Endometrium (tissue), 2 donors: ENCODE data around the gene SLC25A51.
"Not testable (repeated sequence)": the region's sequence is repeated elsewhere in the genome, so short reads cannot be mapped to it uniquely, and the experiment has no call there.

Experiments
- FAIRE-seq: peaks from 2 replicates; lab custom pipeline; 2012; peaks lifted over from hg19 to GRCh38; lab: Jason Lieb, UNC
- donor health status: control.
- donor health status: control.

The SLC25A51 gene

DNA sequence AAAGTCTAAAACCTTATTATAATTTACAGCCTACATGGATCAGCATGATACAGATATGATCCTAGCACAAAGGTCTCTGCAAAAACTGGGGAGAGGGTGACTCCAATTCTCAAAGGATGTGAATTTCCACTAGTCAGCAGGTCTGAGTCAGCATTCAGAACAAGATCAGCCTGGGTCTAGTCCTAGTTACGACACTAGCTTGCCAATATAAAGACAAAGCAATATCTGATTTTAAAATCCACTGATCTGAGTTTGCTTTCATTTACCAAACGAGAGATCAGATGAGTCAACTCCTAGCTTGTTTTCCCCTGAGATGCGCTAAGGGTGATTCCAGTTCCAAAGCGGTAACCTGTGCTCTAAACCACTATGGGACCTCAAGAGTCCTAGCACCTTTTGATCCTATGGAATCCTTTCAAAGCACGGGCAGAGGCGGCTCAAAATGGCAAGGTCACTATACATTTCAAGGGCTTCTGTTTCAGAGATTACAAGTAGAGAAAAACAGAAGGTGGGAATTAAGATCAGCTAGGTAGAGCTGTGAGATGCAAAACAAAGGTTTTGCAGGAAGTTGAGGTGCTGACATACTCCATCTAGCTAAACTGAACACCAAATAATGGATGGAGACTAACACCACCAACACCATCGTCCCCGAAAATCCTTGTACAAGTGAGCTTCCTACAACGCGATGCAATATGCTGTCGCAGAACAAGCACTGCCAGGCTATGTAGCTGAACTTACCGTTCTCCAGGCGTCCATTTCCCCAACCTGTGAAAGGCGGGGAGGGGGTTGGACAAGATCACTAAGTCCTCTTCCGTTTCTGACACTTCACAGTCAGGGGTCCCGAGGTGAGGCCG, 906 bp downstream of the SLC25A51 start:
- no peak for FAIRE-seq

DNA sequence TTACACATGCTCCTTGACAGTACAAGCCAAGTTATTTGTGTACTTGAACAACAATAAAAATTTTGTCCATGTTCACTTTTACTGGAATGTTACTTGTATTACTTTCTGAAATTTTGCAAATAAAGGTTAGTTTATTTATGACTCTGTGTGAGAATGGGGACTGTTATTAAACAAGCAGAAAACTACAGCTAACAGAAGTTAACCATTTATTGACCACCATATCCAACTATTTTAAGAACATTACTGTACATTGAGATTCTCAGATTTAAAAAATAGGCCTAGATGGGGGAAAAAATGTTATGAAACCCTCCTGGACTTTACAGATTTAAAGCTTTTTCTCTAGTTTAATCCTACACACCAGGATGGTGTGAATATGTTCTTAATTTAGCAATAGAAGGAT, 1.8 kb downstream of the SLC25A51 start:
- no peak for FAIRE-seq

DNA sequence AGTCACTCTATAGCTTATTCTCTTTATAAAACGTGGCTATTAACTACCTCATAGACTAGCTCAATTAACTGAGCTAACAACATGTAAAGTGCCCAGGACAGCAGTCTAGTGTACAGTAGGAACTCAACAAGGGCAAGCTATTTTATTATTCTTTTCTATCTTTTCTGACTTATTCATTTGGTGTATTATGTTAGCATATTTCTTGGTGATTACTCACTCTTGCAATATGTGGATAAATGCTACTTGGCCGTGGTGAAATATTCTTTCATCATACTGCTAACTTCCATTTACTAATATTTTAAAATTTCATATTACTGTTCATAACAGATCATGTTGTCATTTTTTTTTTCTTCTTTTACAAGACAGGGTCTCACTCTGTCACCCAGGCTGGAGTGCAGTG, 4.9 kb downstream of the SLC25A51 start:
- FAIRE-seq: no peak

DNA sequence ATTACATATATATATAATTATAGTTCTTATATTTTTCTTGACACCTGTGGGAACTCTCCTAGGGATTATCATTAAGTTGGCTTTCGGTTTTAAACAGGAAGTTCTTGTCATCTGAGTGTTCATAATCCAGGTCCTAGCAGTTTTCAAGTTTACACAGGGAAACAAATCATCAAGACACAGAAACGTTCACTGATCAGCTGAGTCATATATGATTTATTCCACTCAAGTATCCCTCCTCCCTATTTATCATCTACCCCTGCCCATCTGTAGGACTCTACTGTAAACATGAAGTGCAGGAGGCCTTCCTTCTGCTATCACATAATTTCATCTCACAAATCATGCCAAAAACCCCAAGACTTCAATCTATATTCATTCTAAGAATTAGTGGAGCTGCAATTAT, 6.3 kb downstream of the SLC25A51 start:
- no peak for FAIRE-seq

DNA sequence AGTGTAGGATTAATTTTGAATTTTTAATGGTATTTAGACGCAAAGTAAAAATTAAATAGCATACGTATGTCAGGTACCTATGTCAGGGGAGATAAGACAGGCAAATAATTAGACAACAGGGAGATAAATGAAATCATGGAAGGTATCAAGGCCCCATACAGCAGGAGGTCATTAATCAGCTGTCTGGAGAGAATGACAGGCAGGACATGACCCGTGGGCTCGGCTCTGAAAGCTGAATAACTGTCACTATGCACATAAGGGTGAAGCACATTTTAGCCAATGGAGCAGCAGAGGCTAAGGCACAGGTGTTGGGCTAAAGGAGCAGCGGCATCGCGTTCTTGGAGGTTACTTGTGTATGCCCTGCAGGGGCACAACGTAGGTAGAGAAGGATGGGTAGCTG, 11.9 kb downstream of the SLC25A51 start:
- FAIRE-seq: no peak

DNA sequence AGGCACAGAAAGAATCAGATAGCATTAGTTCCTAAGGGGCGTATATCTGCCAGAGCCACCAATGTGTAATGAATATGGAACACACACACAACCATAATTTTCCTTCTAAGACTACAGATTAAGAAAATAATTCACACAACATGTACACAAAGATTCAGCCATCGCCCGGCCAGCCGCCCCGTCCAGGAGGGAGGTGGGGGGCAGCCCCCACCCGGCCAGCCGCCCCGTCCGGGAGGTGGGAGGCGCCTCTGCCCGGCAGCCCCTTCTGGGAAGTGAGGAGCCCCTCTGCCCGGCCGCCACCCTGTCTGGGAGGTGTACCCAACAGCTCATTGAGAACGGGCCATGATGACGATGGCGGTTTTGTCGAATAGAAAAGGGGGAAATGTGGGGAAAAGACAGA, 12.9 kb downstream of the SLC25A51 start:
- not testable (repeated sequence) for FAIRE-seq

DNA sequence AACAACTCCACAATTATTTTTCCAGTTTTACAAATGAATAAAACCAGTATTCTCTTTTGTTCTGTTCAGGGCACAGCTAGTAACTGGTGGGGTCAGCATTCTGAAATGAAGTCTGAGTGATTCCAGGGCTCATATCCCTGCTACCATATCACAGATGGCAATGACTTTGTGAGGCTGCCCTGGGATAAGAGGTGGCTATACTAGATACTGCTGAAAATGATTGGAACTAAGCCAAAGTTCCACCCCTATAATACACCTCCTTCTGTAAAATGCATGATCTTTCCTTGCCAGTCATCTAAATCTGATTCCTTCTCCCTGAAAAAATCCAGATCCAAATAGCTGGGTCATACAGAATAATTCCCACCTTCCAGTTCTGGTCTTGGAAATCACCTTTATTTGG, 14.4 kb downstream of the SLC25A51 start:
- FAIRE-seq: no peak

DNA sequence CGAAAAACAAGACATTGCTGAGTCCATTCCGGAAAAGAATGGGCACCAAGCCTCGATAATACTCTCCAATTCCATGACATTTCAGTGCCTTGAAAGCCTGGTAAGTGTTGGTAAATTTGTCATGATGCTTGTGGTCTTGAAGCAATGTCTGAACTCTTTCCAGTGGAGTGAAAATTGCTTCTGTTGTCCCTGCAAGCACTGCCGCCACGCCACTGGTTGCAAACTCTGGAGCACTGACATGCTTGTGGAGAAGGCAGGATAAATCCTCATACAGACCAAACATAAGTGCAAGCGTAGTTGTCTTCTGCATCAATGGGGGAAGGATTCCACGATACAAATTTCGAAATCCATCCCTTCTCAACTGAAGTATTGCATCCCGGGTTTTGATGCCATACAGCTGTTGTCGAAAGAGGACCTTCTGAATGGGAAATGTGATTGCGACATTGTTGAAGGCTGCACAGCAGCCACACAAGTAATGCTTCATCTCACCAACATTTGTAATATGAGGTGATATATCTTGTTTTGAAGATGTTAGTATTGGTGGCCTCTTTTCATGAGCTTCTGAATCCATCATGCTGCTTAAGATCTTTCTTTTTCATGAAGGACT, 15.8 kb downstream of the SLC25A51 start:
- FAIRE-seq: not testable (repeated sequence)

DNA sequence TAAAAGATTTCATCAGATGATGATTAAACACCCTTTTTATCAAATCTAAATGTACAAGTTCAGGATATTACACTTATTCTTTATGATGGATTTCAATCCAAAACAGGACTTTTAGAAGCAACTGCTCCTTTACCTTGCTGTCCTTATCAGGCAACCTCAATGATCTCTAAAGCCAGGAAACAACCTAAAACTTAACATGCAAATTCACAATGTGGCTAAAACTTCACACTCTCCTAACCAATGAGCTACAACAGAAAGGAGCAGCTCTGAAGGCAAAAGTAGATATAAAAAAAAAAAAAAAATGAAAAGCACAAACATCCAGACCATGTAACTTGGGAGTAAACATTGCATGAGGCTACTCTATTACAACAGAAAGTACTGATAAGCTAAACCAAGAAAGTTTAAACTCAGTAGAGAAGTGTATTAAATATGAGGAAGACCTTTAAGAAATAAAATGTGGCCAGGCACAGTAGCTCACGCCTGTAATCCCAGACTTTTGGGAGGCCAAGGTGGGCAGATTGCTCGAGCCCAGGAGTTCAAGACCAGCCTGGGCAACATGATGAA, 22.9 kb downstream of the SLC25A51 start:
- no peak for FAIRE-seq

DNA sequence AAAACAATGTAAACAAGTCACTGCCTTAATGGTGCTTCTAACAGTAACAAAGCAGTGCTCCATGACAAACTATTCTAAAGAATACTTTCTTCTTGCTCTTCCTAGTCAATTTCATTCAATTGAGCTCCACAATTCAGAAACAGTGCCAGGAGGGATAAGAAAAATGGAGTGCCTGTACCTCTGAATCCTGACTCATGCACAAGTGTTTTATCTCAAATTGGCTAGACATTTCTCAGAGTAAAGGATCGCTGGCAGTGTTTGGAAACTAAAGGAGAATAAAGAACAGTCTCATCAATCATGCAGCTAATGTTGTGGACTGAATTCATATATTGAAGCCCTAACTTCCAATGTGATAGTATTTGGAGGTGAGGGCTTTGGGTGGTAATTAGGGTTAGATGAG, 27.6 kb downstream of the SLC25A51 start:
- no peak for FAIRE-seq

DNA sequence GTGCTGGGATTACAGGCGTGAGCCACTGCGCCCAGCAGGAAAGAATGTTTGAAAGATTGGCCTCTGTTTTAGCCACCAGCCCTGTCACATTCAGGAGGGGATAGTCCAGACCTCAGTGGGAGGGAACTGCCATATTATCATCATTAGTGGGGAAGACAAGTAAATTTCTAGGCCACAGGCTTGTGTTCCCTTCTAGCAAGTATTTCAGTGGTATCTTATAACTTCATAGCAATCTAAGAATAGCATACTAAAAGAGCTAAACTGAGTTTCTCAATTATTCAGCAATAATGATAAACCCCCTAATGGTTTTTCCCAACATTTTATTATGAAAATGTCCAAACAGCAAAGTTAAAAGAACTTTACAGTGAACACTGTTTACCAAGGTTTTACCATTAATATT, 30.0 kb downstream of the SLC25A51 start:
- no peak for FAIRE-seq

DNA sequence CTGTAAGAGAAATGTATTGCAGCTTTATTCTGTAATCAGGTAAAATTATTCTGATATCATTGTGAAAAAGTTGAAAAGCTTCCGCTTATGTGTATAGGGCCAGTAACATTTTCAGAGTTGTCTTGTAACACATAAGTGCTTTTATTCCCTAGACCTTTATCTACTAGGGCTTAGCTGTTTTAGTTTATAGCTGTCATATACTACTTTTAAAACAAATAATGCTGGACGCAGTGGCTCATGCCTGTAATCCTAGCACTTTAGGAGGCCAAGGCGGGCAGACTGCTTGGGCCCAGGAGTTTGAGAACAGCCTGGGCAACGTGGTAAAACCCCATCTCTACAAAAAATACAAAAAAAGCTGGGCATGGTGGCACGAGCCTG, 33.1 kb downstream of the SLC25A51 start:
- FAIRE-seq: no peak

DNA sequence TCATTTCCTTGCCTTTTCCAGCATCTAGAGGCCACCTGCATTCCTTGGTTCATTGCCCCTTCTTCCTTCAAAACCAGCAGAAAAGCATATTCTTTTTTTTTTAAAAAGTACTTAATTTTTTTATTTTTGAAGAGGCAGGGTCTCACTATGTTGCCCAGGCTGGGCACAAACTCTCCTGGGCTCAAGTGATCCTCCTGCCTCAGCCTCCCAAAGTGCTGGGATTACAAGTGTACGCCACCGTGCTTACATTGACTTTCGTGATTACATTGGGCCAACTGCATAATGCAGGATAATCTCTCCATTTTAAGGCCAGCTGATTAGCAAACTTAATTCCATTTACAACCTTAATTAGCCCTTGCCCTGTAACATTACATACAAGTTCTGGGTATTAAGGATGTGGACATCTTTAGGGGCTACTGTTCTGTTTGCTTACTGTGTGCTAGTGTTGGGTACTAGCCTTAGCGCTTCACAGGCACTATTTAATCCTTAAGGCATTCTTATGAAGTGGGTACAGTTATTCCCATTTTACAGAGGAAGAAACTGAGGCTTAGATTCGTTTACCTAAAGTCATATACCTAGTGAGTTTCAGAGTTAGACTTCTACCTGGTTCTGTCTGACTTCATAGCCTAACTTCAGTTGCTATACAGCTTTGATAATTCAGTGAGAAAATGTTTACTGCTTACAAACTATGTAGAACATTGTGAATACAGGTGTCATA, 33.7 kb downstream of the SLC25A51 start:
- no peak for FAIRE-seq

DNA sequence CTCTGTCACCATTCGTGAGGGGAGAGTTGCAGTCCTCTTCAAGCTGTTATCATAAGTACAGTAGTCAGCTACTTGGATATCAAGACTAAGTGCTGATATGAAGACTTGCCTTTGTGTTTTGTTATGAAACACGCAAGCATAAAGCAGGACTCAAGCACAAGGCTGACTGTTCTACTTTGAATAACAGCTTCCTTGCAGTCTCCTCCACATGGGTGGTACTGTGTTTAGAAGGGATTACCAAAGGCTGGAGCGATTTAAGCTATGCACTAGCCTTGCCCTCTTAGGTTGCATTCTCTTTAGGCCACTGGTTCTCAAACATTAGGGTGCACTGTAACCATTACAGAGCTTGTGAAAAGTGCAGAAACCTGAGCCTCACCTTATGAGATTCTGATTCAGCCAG, 41.4 kb downstream of the SLC25A51 start:
- FAIRE-seq: no peak

DNA sequence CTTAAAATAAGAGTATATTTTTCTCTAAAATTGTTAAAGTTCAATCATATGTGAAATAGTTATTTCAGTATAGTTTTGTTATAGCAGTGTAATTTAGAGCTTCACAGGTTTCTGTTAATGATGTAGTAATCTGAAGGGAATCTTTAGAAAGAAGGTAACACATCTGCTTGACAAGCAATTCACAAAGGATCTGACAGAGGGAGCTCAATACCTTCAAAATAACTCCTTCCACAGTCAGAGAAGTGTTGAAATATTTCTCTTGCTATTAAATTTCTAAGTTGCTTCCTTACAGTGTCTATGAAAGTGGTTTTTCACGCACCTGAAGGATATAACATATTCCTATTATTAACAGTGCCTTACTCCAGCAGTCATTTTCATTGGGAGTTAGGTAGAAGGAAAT, 44.9 kb downstream of the SLC25A51 start:
- FAIRE-seq: no peak

DNA sequence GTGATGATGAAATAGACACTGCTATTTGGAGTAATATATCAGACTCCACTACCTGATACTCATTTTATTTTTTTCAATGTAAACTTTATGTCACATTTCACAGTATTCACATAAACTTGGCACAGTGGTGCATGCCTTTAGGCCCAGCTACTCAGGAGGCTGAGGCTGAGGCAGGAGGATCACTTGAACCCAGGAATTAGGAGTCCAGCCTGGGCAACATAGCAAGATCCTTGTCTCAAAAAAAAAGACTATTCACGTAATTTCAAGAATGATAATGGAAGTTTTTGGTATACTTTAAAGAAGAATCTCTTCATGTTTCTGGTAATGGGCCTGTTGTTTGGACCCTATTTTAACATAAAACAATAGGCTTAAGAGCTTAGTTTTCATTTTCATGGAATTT, 47.4 kb downstream of the SLC25A51 start:
- no peak for FAIRE-seq

DNA sequence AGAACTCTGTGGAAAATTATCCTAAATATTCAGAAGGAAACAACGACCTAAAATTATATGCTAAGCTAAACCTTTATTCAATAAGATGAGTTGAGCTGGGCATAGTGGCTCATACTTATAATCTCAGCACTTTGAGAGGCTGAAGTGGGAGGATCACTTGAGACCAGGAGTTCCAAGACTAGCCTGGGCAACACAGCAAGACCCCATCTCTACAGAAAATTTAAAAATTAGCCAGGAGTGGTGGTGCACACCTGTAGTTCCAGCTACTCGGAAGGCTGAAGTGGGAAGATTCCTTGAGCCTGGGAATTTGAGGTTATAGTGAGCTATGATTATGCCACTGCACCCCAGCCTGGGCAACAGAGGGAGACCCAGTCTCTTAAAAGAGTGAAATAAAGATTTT, 51.7 kb downstream of the SLC25A51 start:
- FAIRE-seq: no peak

DNA sequence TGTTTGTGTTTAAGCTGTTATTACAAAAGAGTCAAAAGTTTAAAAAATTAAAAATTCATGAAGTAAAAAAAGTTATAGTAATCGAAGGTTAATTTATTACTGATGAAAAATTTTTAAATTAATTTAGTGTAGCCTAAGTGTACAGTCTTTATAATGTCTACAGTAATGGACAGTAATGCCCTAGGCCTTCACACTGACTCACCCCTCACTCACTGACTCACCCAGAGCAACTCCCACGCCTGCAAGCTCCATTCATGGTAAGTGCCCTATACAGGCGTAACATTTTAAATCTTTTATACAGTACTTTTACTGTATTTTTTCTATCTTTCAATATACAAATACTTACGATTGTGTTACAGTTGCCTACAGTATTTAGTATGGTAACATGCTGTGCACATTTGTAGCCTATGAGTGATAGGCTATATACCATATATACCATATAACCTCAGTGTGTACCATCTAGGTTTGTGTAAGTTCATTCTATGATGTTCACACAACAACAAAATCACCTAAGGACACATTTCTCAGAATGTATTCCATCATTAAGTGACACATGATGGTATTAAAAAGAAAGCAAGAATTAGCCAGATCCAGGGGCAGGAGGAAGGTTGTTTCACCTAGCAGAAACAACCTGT, 63.2 kb downstream of the SLC25A51 start:
- peak; percentile 80 for FAIRE-seq

DNA sequence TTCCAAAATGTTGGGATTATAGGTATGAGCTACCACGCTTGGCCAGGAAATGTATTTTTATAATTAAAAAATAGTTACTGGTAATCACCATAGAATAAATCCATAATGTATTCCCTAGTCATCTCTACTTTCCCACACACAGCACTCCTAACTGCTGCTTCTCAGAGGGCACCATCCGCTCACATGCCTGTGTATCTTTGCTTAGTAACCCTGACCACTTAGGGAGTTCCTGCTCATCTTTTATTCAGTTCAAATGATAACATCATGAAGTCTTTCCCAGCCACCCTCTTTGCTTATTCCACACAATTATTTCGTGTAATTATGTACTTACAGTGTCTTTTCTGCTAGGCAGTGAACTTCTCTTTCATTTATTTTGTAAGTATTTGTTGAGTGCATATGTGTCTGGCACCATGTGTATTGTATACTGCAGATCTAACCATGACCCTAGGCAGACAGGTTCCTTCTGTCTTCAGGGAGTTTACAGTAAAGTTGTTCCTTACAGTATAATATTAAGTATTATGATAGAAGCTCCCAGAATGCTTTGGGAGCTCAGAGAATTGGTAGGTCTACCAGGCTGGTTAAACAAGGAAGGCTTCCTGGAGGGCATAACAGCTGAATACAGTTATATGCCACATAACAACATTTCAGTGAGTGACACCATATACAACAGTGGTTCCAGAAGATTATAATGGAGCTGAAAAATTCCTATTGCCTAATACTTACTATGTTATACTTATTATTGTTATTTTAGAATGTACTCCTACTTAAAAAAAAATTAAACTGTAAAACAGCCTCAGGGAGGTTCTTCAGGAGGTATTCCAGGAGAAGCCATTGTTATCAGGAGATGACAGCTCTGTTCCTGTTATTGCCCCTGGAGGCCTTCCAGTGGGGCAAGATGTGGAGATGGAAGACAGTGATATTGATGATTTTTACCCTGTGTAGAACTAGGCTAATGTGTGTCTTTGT, 64.1 kb downstream of the SLC25A51 start:
- no peak for FAIRE-seq
